Adrenal gland (tissue), 12 donors: ENCODE data around the gene ARHGEF40. TPM values are rescaled to one million over a fixed set of nuclear protein-coding genes. Genes with fewer than 3 reads are reported as not detected.

Experiments
- DNase-seq, 7 donors: peaks; one replicate each; pipeline ENCODE4 v3.0.0-alpha.2; 2019 to 2020
- H3K27ac ChIP-seq, 5 donors: fragments of 200-600 bp; sonication (generic) in 4 of 5; 1 replicate in 3 of 5; 2 replicates in 2 of 5; pipeline versions ENCODE4 v1.5.1 to v1.8.0; 2016 to 2020; ENCODE audit warnings: mild to moderate bottlenecking in 1 of 5
- H3K27me3 ChIP-seq: fragments of 200-600 bp; 2 replicates; pipeline ENCODE4 v1.8.0; 2021
- H3K36me3 ChIP-seq, 2 donors: fragments of 200-600 bp; replicated peaks in 1 of 2; 1 replicate in 1 of 2; 2 replicates in 1 of 2; pipeline versions ENCODE4 v1.5.1 to v1.8.0; 2018 to 2022
- H3K4me1 ChIP-seq, 2 donors: fragments of 200-600 bp; replicated peaks in 1 of 2; 1 replicate in 1 of 2; 2 replicates in 1 of 2; pipeline versions ENCODE4 v1.5.1 to v1.8.0; 2018 to 2021
- H3K4me3 ChIP-seq, 4 donors: fragments of 200-600 bp; sonication (generic) in 3 of 4; one replicate each; pipeline ENCODE4 v1.5.1; 2016 to 2018
- H3K9me3 ChIP-seq, 3 donors: fragments of 200-600 bp; sonication (generic) in 1 of 3; replicated peaks in 1 of 3; 1 replicate in 2 of 3; 2 replicates in 1 of 3; pipeline versions ENCODE4 v1.5.1 to v1.8.0; 2016 to 2021
- CTCF ChIP-seq, 6 experiments: fragments of 450-650 bp in 4 of 6; fragments of 200-600 bp in 2 of 6; sonication (generic) in 1 of 6; IDR thresholded peaks; 1 replicate in 5 of 6; 2 replicates in 1 of 6; pipeline versions ENCODE4 v1.5.1 to v1.8.0; 2016 to 2021; ENCODE audit warnings: antibody characterized with exemption in 6 of 6, mild to moderate bottlenecking in 2 of 6, moderate library complexity in 1 of 6
- POLR2A ChIP-seq, 2 donors: fragments of 450-650 bp; IDR thresholded peaks; one replicate each; pipeline ENCODE4 v1.6.1; 2017; ENCODE audit warnings: antibody characterized with exemption in 2 of 2, mild to moderate bottlenecking in 2 of 2, moderate library complexity in 1 of 2
- WGBS, 4 donors: extraction: QIAGEN DNeasy Blood & Tissue Kit in 2 of 4; methylation state at CpG; one replicate each; pipeline versions ENCODE4 v1.1.5 to v1.1.7; 2013 to 2017; 5-methylcytosine and 5-hydroxymethylcytosine counted together
- intact Hi-C, 2 donors: fragments of 100-400 bp; cut with DNase I; formaldehyde crosslinking; loops; one replicate each; pipeline versions ENCODE4 v1.14.1 to v1.15.0; 2022 to 2023
- polyA plus RNA-seq, 3 donors: library from polyadenylated mRNA; stranded (reverse); fragments of 200-250 nt in 2 of 3; fragments of 350-450 nt in 1 of 3; fragmentation: Illumina TruSeq in 1 of 3; extraction: RNeasy Lipid Tissue Mini Kit (QIAGEN cat#74804) in 1 of 3; gene quantifications; one replicate each; pipeline ENCODE4 v1.2.3, GENCODE V29; 2013 to 2014
- total RNA-seq, 9 donors: library from RNA; depleted of rRNA in 4 of 9; stranded (reverse); fragments of >200 nt in 4 of 9; fragments of 120-200 nt in 1 of 9; fragmentation: NEBNext Ultra II Directional in 1 of 9; extraction: Animal tissue kit (Norgen Biotek cat#: 25700) in 1 of 9; gene quantifications; one replicate each; pipeline versions ENCODE4 v1.1.0 to v1.2.4, GENCODE V29; 2013 to 2023
- donor health status: healthy with polysubstance abuse.
- donor health status: Bipolar disorder and iron deficiency.
- donor health status: DM: yes; HTN: yes; CAD: no.
- donor health status: DM: no; HTN: no; CAD: no.
- donor health status: DM: no; HTN: no; CAD: no.
- donor health status: DM: yes; HTN: yes; CAD: no.

The ARHGEF40 gene
- total and polyA plus RNA-seq, 12 donors, result 48.7 to 258 (median 134) TPM

- intact Hi-C loops, result no loop called here
- Histone ChIP-seq H3K27ac (no peak overlapping the region), H3K4me3 (no peak overlapping the region), H3K27me3 (no peaks in the 10 kb centered on the region), H3K9me3 (no peaks in the 10 kb centered on the region), H3K36me3 (no peaks in the 10 kb centered on the region), H3K4me1 (peaks cover 42 to 50% of the 10 kb centered on the region in 2 donors)
- WGBS, 4 donors, result 82 to 91% (median 90%) methylated on average over 5 to 8 of the region's 8 CpGs
- TF ChIP-seq CTCF (IDR thresholded peaks at IDR 0.05), result no peak
- TF ChIP-seq POLR2A (IDR thresholded peaks at IDR 0.05), result no peak
- no peak for DNase-seq
These were observed 31.8 kb downstream of the ARHGEF40 start for GRCh38 chr14:21101802-21102413.

DNA sequence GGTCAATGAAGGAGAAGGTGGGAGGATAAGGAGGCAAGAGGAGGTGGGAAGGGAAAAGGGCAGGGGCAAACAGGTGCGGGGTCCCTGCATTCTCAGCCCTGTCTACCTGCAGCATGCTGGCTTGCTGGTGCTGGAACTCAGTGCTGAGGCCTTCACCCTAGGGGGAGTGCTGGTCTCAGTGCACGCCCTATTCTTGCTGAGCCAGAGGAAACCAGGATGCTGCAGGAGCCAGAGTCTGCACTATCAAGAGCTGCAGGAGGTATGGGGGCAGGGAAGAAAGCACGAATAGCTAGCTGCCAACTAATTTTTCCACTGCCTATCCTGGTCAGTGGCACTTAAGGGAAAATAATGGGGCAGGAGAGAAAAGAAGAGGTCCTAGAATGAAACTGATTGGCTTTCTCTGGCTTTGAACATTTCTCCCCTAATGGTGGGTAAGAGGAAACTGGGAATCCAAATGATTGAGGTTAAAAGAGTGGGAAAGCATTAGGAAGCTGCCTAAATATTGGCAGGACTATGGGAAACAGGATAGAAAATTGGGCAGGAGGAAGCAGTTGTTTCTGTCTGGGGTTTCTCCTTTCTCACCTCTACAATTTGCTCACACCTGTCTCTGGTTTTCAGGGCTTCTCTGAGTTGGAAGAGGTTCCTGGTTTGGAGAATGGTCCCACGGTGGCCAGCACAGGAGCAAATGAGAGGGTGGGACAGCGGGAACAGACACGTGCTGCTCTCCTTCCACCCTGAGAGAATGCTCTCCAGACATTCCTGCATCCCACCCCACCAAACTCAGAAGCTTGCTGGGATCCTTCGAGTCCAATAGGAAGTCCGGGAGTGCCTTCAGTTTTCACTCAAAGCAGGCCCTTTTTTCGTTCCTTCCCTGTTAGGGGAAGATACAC is 32.7 kb downstream of the ARHGEF40 start:
- Histone ChIP-seq H3K27me3 (no peaks in the 10 kb centered on the region), H3K4me3 (peak overlapping the region in 2 of 4 donors; percentile 44 to 65), H3K4me1 (peaks cover 41 to 50% of the 10 kb centered on the region in 2 donors), H3K27ac (peak overlapping the region in 4 of 5 donors; percentile 94 to 99 (median 98)), H3K36me3 (no peaks in the 10 kb centered on the region), H3K9me3 (no peaks in the 10 kb centered on the region)
- intact Hi-C loops, result no loop called here
- peak in 1 of 7 donors; percentile 22 for DNase-seq
- TF ChIP-seq POLR2A (IDR thresholded peaks at IDR 0.05) (no peak), CTCF (IDR thresholded peaks at IDR 0.05) (no peak)
- 14 to 21% (median 19%) methylated on average over 9 of the region's 9 CpGs for WGBS, 4 donors

- Histone ChIP-seq H3K27me3 (no peaks in the 10 kb centered on the region), H3K9me3 (no peaks in the 10 kb centered on the region), H3K27ac (peak overlapping the region; percentile 94 to 99 (median 97)), H3K4me1 (peaks cover 41 to 50% of the 10 kb centered on the region in 2 donors), H3K4me3 (peak overlapping the region in 2 of 4 donors; percentile 44 to 65), H3K36me3 (no peaks in the 10 kb centered on the region)
- intact Hi-C loops, result no loop called here
- no peak for DNase-seq
- TF ChIP-seq POLR2A (IDR thresholded peaks at IDR 0.05) (no peak), CTCF (IDR thresholded peaks at IDR 0.05) (no peak)
- 0 to 1% (median 1%) methylated on average over 9 of the region's 9 CpGs for WGBS, 4 donors
These were observed 33.3 kb downstream of the ARHGEF40 start for GRCh38 chr14:21103411-21103709.

DNA sequence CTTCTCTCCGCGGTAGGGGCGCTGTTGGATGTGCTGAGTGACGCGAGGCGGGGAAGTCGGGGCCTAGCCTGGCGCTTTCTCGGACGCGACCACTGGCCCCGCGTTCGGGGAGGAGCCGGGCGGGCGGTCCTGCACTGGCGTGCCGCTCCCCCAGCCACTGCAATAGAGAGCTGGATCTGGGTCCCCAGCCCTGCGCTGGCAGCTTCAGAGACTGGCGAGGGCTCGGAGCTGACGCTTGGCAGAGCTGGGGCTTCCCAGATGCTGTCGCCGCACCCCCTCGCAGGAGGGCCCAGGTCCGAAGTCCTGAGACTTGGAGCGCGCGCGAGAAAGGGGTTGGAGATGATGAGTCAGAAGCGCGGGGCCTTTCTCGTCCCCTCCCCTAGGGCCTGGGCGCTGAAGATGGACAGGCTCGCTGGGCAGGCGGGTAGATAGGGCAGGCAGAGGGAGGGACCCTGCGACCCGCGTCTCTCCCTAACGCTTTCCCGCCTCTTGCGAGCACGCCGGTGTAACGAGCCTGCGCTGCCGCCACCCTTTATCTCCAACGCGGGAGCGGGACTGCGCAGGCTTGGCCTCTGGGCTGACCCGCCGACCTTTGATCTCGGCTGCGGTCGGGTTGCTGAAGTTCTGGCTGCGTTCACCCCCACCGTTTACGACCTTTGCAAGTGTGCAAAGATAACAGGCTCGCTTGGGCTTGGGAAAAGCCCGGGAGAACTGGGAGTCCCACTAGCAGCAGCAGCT is 33.8 kb downstream of the ARHGEF40 start:
- peak; percentile 67 to 88 for TF ChIP-seq POLR2A (IDR thresholded peaks at IDR 0.05)
- peak; percentile 67 to 94 (median 84) for TF ChIP-seq CTCF (IDR thresholded peaks at IDR 0.05)
- peaks cover 40 to 50% of the 10 kb centered on the region in 2 donors for H3K4me1 ChIP-seq
- H3K36me3 ChIP-seq, result no peaks in the 10 kb centered on the region
- 0% methylated on average over 8 to 62 of the region's 62 CpGs for WGBS, 4 donors
- intact Hi-C loops, result no loop called here
- no peaks in the 10 kb centered on the region for H3K27me3 ChIP-seq
- H3K4me3 ChIP-seq, result peak overlapping the region; percentile 16 to 65 (median 51)
- H3K9me3 ChIP-seq, result no peaks in the 10 kb centered on the region
- H3K27ac ChIP-seq, result peak overlapping the region; percentile 94 to 99 (median 97)
- DNase-seq, result peak; percentile 95 to 99 (median 97)
